WTC11 (cell line): ENCODE results near the gene POLA1. TPM values are rescaled to one million over a fixed set of nuclear protein-coding genes. Genes with fewer than 3 reads are reported as not detected.
A peak's percentile ranks its signal among the peaks of the same experiment; 100 is the strongest.

ENCODE experiments used
- ATAC-seq: fragments of 200-7000 bp; cut with Tn5 transposase; 2 replicates; pipeline ENCODE4 v1.10.0; 2021; ENCODE audit warnings: mild to moderate bottlenecking, moderate library complexity
- CTCF ChIA-PET: fragments of 300-600 bp; sonication (Branson Sonifier 250); formaldehyde crosslinking; loops from one replicate; lab custom pipeline; 2021; ENCODE audit warnings: antibody characterized with exemption; lab: Charles Lee
- POLR2A ChIA-PET: fragments of 350-600 bp; sonication (Branson Sonifier 250); formaldehyde crosslinking; loops from one replicate; lab custom pipeline; 2021; ENCODE audit warnings: antibody characterized with exemption; lab: Charles Lee
- DNase-seq: peaks from one replicate; pipeline ENCODE4 v3.0.0; 2021; ENCODE audit warnings: low spot score
- H3K27ac Mint-ChIP-seq: 2 replicates; pipeline ENCODE4 v1.8.0; 2021; ENCODE audit warnings: mixed read lengths
- H3K27me3 Mint-ChIP-seq: 2 replicates; pipeline ENCODE4 v1.8.0; 2021; ENCODE audit warnings: low read depth, mild to moderate bottlenecking, moderate library complexity, mixed read lengths
- H3K36me3 Mint-ChIP-seq: 2 replicates; pipeline ENCODE4 v1.8.0; 2021; ENCODE audit warnings: mixed read lengths
- H3K4me1 Mint-ChIP-seq: 2 replicates; pipeline ENCODE4 v1.8.0; 2022; ENCODE audit warnings: mixed read lengths
- H3K4me3 Mint-ChIP-seq: 2 replicates; pipeline ENCODE4 v1.8.0; 2021; ENCODE audit warnings: mild to moderate bottlenecking, moderate library complexity, mixed read lengths
- H3K9me3 Mint-ChIP-seq: 2 replicates; pipeline ENCODE4 v1.8.0; 2021; ENCODE audit warnings: mixed read lengths
- ESRRA ChIP-seq: sonication (generic); formaldehyde crosslinking; IDR thresholded peaks from 2 replicates; pipeline ENCODE4 v1.8.1; 2022; ENCODE audit warnings: mild to moderate bottlenecking, missing genetic modification reagents, borderline replicate concordance
- FOXP4 ChIP-seq: sonication (generic); formaldehyde crosslinking; IDR thresholded peaks from 2 replicates; pipeline ENCODE4 v1.8.0; 2022; ENCODE audit warnings: mild to moderate bottlenecking, missing genetic modification reagents
- HMGA2 ChIP-seq: fragments of 250-450 bp; sonication (Bioruptor Pico); IDR thresholded peaks from 2 replicates; pipeline ENCODE4 v1.4.0; 2021; ENCODE audit warnings: mild to moderate bottlenecking, moderate library complexity
- KAT7 ChIP-seq: sonication (generic); formaldehyde crosslinking; IDR thresholded peaks from 2 replicates; pipeline ENCODE4 v1.8.1; 2023; ENCODE audit warnings: missing genetic modification reagents, mild to moderate bottlenecking, borderline replicate concordance
- OVOL2 ChIP-seq: fragments of 250-450 bp; sonication (Bioruptor Pico); IDR thresholded peaks from 2 replicates; pipeline ENCODE4 v1.9.0; 2021; ENCODE audit warnings: mild to moderate bottlenecking, borderline replicate concordance
- PRDM15 ChIP-seq: sonication (generic); formaldehyde crosslinking; IDR thresholded peaks from 2 replicates; pipeline ENCODE4 v1.8.0; 2022; ENCODE audit warnings: missing genetic modification reagents
- SP1 ChIP-seq: sonication (generic); formaldehyde crosslinking; conservative IDR thresholded peaks from 2 replicates; pipeline ENCODE4 v1.8.1; 2022; ENCODE audit warnings: missing genetic modification reagents
- USF1 ChIP-seq: sonication (generic); formaldehyde crosslinking; IDR thresholded peaks from 2 replicates; pipeline ENCODE4 v1.8.0; 2022; ENCODE audit warnings: mild to moderate bottlenecking, missing genetic modification reagents
- ZBTB21 ChIP-seq: sonication (generic); formaldehyde crosslinking; IDR thresholded peaks from 2 replicates; pipeline ENCODE4 v1.8.1; 2023; ENCODE audit warnings: mild to moderate bottlenecking, missing genetic modification reagents, borderline replicate concordance
- ZNF219 ChIP-seq: sonication (generic); formaldehyde crosslinking; IDR thresholded peaks from 2 replicates; pipeline ENCODE4 v1.8.0; 2023; ENCODE audit warnings: missing genetic modification reagents, mild to moderate bottlenecking, borderline replicate concordance
- ZNF425 ChIP-seq: fragments of 250-450 bp; sonication (Bioruptor Pico); conservative IDR thresholded peaks from 2 replicates; pipeline ENCODE4 v1.9.0; 2021; ENCODE audit warnings: mild to moderate bottlenecking
- total RNA-seq: library from RNA; stranded (reverse); gene quantifications from 3 replicates; pipeline ENCODE4 v1.2.3, GENCODE V29; 2021
- TF ChIP-seq, protein P1 (sequence below): fragments of 200-600 bp; IDR thresholded peaks from 2 replicates; pipeline ENCODE4 v1.8.0; 2022; ENCODE audit warnings: antibody characterized with exemption
- TF ChIP-seq, protein P2 (sequence below): sonication (generic); formaldehyde crosslinking; IDR thresholded peaks from 2 replicates; pipeline ENCODE4 v1.8.1; 2023; ENCODE audit warnings: mild to moderate bottlenecking, missing genetic modification reagents
- TF ChIP-seq, protein P3 (sequence below): sonication (generic); formaldehyde crosslinking; IDR thresholded peaks from 2 replicates; pipeline ENCODE4 v1.8.1; 2023; ENCODE audit warnings: mild to moderate bottlenecking, missing genetic modification reagents, moderate library complexity

Gene POLA1
- total RNA-seq, 1 experiment from 2014 or later = 29.9 TPM

GRCh38 chrX:25020905-25021449 is 327.3 kb downstream of the POLA1 start:
- Mint-ChIP-seq H3K27ac (no peak overlapping the region), H3K9me3 (no peaks in the 10 kb centered on the region), H3K4me1 (peaks cover 52% of the 10 kb centered on the region), H3K4me3 (peak overlapping the region; percentile 65)
- POLR2A ChIA-PET = no interaction called here
- no peak for TF ChIP-seq SP1 (CRISPR knock-in tag)
- TF ChIP-seq, protein P1, sequence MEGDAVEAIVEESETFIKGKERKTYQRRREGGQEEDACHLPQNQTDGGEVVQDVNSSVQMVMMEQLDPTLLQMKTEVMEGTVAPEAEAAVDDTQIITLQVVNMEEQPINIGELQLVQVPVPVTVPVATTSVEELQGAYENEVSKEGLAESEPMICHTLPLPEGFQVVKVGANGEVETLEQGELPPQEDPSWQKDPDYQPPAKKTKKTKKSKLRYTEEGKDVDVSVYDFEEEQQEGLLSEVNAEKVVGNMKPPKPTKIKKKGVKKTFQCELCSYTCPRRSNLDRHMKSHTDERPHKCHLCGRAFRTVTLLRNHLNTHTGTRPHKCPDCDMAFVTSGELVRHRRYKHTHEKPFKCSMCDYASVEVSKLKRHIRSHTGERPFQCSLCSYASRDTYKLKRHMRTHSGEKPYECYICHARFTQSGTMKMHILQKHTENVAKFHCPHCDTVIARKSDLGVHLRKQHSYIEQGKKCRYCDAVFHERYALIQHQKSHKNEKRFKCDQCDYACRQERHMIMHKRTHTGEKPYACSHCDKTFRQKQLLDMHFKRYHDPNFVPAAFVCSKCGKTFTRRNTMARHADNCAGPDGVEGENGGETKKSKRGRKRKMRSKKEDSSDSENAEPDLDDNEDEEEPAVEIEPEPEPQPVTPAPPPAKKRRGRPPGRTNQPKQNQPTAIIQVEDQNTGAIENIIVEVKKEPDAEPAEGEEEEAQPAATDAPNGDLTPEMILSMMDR = peak; percentile 76
- TF ChIP-seq, all 79 proteins: peak for 1
- peak; percentile 77 for DNase-seq
- CTCF ChIA-PET = interaction anchor here (0.6 to 1.9 kb wide), 14 partner anchors 8 to 269 kb away, joined by 3 to 13 read pairs (median 4); no protein-coding TSS in a partner anchor
- H3K36me3 Mint-ChIP-seq = no peaks in the 10 kb centered on the region
- peak; percentile 69 for ATAC-seq
- H3K27me3 Mint-ChIP-seq = peaks cover 89% of the 10 kb centered on the region

GRCh38 chrX:25022499-25023325 is 329.0 kb downstream of the POLA1 start:
- POLR2A ChIA-PET = no interaction called here
- TF ChIP-seq PRDM15 (CRISPR knock-in tag) = peak; percentile 48; the same call in 1 of the 2 replicates
- no peak for TF ChIP-seq HMGA2 (CRISPR knock-in tag)
- DNase-seq (no peak), ATAC-seq (peak; percentile 8; the same call in 1 of the 2 replicates)
- CTCF ChIA-PET = interaction anchor here (0.6 to 1.1 kb wide), 3 partner anchors 118 to 184 kb away, joined by 3 to 4 read pairs (median 3); no protein-coding TSS in a partner anchor
- Mint-ChIP-seq H3K36me3 (no peaks in the 10 kb centered on the region), H3K9me3 (no peaks in the 10 kb centered on the region), H3K4me1 (peaks cover 50% of the 10 kb centered on the region), H3K27ac (no peak overlapping the region), H3K27me3 (peaks cover 72% of the 10 kb centered on the region), H3K4me3 (peak overlapping the region; percentile 65)

DNA sequence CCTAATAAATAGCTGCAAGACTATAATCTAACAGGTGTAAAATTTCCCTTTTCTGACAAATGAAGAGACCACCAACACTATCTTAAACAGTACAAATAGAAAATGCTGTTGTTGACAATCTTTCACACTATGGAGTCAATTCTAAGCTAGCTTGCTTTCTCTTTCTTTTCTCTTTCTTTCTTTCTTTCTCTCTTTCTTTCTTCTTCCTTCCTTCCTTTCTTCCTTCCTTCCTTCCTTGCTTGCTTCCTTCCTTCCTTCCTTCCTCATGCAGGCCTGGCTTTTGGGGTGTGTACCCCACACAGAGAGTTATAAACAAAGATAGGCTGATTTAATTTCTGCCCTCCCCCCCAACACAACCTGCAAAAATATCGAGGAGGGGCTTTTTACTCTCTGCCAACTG is 330.2 kb downstream of the POLA1 start:
- ChIA-PET CTCF (interaction anchor here (1.1 kb wide), 1 partner anchor 117 kb away, joined by 3 read pairs; no protein-coding TSS in a partner anchor), POLR2A (no interaction called here)
- Mint-ChIP-seq H3K27me3 (peaks cover 60% of the 10 kb centered on the region), H3K27ac (no peak overlapping the region), H3K36me3 (no peaks in the 10 kb centered on the region), H3K4me1 (peaks cover 49% of the 10 kb centered on the region), H3K4me3 (no peak overlapping the region), H3K9me3 (no peaks in the 10 kb centered on the region)
- ATAC-seq (no peak), DNase-seq (no peak)
- TF ChIP-seq OVOL2 (CRISPR knock-in tag) = no peak
- no peak for TF ChIP-seq FOXP4 (CRISPR knock-in tag)
- no peak for TF ChIP-seq ZBTB21 (CRISPR knock-in tag)
- TF ChIP-seq, protein P2, sequence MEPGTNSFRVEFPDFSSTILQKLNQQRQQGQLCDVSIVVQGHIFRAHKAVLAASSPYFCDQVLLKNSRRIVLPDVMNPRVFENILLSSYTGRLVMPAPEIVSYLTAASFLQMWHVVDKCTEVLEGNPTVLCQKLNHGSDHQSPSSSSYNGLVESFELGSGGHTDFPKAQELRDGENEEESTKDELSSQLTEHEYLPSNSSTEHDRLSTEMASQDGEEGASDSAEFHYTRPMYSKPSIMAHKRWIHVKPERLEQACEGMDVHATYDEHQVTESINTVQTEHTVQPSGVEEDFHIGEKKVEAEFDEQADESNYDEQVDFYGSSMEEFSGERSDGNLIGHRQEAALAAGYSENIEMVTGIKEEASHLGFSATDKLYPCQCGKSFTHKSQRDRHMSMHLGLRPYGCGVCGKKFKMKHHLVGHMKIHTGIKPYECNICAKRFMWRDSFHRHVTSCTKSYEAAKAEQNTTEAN (CRISPR knock-in tag) = no peak
- no peak for TF ChIP-seq USF1
- TF ChIP-seq ZNF219 (CRISPR knock-in tag) = no peak
- TF ChIP-seq, protein P3, sequence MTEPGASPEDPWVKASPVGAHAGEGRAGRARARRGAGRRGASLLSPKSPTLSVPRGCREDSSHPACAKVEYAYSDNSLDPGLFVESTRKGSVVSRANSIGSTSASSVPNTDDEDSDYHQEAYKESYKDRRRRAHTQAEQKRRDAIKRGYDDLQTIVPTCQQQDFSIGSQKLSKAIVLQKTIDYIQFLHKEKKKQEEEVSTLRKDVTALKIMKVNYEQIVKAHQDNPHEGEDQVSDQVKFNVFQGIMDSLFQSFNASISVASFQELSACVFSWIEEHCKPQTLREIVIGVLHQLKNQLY = no peak
- TF ChIP-seq KAT7 (CRISPR knock-in tag) = no peak
- no peak for TF ChIP-seq ESRRA
- no peak for TF ChIP-seq ZNF425
